GM12875 (cell line): ENCODE measurements around the gene PLCL2.

Source experiments
- H3K4me3 ChIP-seq: one replicate; pipeline ENCODE4 v1.5.1; 2011; ENCODE audit warnings: low read depth, low read length, control low read depth
- CTCF ChIP-seq: IDR thresholded peaks from 2 replicates; pipeline ENCODE4 v1.5.1; 2011; ENCODE audit warnings: low read depth, mild to moderate bottlenecking, control low read depth, inconsistent platforms, low read length, moderate library complexity, borderline replicate concordance; ENCODE audit not compliant: insufficient read depth

The PLCL2 gene

GRCh38 chr3:16890597-16891333 is 6.0 kb downstream of the PLCL2 start:
- no peak overlapping the region for H3K4me3 ChIP-seq
- no peak for TF ChIP-seq CTCF

- no peak for TF ChIP-seq CTCF
- no peak overlapping the region for H3K4me3 ChIP-seq
These were observed 9.0 kb downstream of the PLCL2 start for GRCh38 chr3:16893618-16894200.

GRCh38 chr3:16896094-16896627 is 11.4 kb downstream of the PLCL2 start:
- no peak overlapping the region for H3K4me3 ChIP-seq
- no peak for TF ChIP-seq CTCF

- no peak for TF ChIP-seq CTCF
- no peak overlapping the region for H3K4me3 ChIP-seq
These were observed 12.1 kb downstream of the PLCL2 start for GRCh38 chr3:16896820-16897219.

GRCh38 chr3:16897254-16897926 is 12.6 kb downstream of the PLCL2 start:
- no peak overlapping the region for H3K4me3 ChIP-seq
- no peak for TF ChIP-seq CTCF

- H3K4me3 ChIP-seq, result no peak overlapping the region
- TF ChIP-seq CTCF, result no peak
These were observed 14.0 kb downstream of the PLCL2 start for GRCh38 chr3:16898595-16899395.
